SK-N-MC (cell line): ENCODE measurements around the gene FUT8.

Experiments used
- EZH2 ChIP-seq: fragments of 200-600 bp; sonication (generic); IDR thresholded peaks from one replicate; pipeline ENCODE4 v1.6.1; 2017; ENCODE audit warnings: antibody characterized with exemption
- POLR2AphosphoS5 ChIP-seq: IDR thresholded peaks from 2 replicates; pipeline ENCODE4 v1.6.1; 2012; ENCODE audit warnings: mild to moderate bottlenecking, low read depth, low read length, borderline replicate concordance

GRCh38 chr14:65513671-65514070 is 101.1 kb downstream of the FUT8 start:
- no peak for TF ChIP-seq EZH2
- TF ChIP-seq POLR2AphosphoS5 = no peak
